ACC112 (cell line): ENCODE data around the gene FZD4.
"Not testable (repeated sequence)": the region's sequence is repeated elsewhere in the genome, so short reads cannot be mapped to it uniquely, and the experiment has no call there.

ENCODE experiments used
- H2AFZ ChIP-seq: fragments of 200-600 bp; sonication (generic); one replicate; pipeline ENCODE4 v1.6.0; 2017; ENCODE audit warnings: antibody characterized with exemption, low read length; ENCODE audit not compliant: unreplicated experiment
- H3K27ac ChIP-seq: fragments of 200-600 bp; sonication (generic); 2 replicates; pipeline ENCODE4 v1.5.1; 2014; ENCODE audit warnings: low read depth, mild to moderate bottlenecking, antibody characterized with exemption, low read length, moderate library complexity
- H3K27me3 ChIP-seq: fragments of 200-600 bp; sonication (generic); 2 replicates; pipeline ENCODE4 v1.6.1; 2014; ENCODE audit warnings: mild to moderate bottlenecking, antibody characterized with exemption, low read length, moderate library complexity, mixed read lengths; ENCODE audit not compliant: insufficient read depth
- H3K36me3 ChIP-seq: fragments of 200-600 bp; sonication (generic); 2 replicates; pipeline ENCODE4 v1.6.1; 2016; ENCODE audit warnings: mild to moderate bottlenecking, antibody characterized with exemption, low read length, moderate library complexity, mixed read lengths; ENCODE audit not compliant: insufficient read depth
- H3K4me1 ChIP-seq: fragments of 200-600 bp; sonication (generic); one replicate; pipeline ENCODE4 v1.6.1; 2016; ENCODE audit warnings: low read length, mixed read lengths; ENCODE audit not compliant: insufficient read depth, unreplicated experiment, control insufficient read depth
- H3K4me3 ChIP-seq: fragments of 200-600 bp; sonication (generic); 2 replicates; pipeline ENCODE4 v1.5.1; 2014; ENCODE audit warnings: mild to moderate bottlenecking, low read depth, low read length
- H3K79me2 ChIP-seq: fragments of 200-600 bp; sonication (generic); one replicate; pipeline ENCODE4 v1.6.0; 2016; ENCODE audit warnings: low read length; ENCODE audit not compliant: control insufficient read depth, unreplicated experiment, insufficient read depth

FZD4 gene

GRCh38 chr11:86937193-86937806 lies 17.9 kb downstream of the FZD4 start:
- H3K4me1 ChIP-seq = peaks cover 56% of the 10 kb centered on the region
- H3K27ac ChIP-seq, H3K36me3 ChIP-seq, H3K4me3 ChIP-seq, H2AFZ ChIP-seq, H3K79me2 ChIP-seq, H3K27me3 ChIP-seq: not testable (repeated sequence)

GRCh38 chr11:86934926-86935579 lies 20.1 kb downstream of the FZD4 start:
- H3K36me3 ChIP-seq = no peaks in the 10 kb centered on the region
- no peaks in the 10 kb centered on the region for H3K27me3 ChIP-seq
- H3K27ac ChIP-seq = no peak overlapping the region
- H3K79me2 ChIP-seq = no peaks in the 10 kb centered on the region
- no peak overlapping the region for H3K4me3 ChIP-seq
- H2AFZ ChIP-seq = no peak overlapping the region
- peaks cover 53% of the 10 kb centered on the region for H3K4me1 ChIP-seq

- H3K27ac ChIP-seq = no peak overlapping the region
- no peaks in the 10 kb centered on the region for H3K36me3 ChIP-seq
- no peaks in the 10 kb centered on the region for H3K27me3 ChIP-seq
- H3K4me1 ChIP-seq = peaks cover 48% of the 10 kb centered on the region
- H3K79me2 ChIP-seq = no peaks in the 10 kb centered on the region
- H2AFZ ChIP-seq = no peak overlapping the region
- H3K4me3 ChIP-seq = no peak overlapping the region
Measured at GRCh38 chr11:86934582-86934900, 20.7 kb downstream of the FZD4 start.

- Histone ChIP-seq H3K4me3 (no peak overlapping the region), H3K4me1 (peaks cover 45% of the 10 kb centered on the region), H3K36me3 (no peaks in the 10 kb centered on the region), H3K27me3 (no peaks in the 10 kb centered on the region), H2AFZ (no peak overlapping the region), H3K27ac (no peak overlapping the region), H3K79me2 (no peaks in the 10 kb centered on the region)
Measured at GRCh38 chr11:86933891-86934581, 21.2 kb downstream of the FZD4 start.

- H3K36me3 ChIP-seq = no peaks in the 10 kb centered on the region
- H2AFZ ChIP-seq = no peak overlapping the region
- no peak overlapping the region for H3K27ac ChIP-seq
- H3K79me2 ChIP-seq = no peaks in the 10 kb centered on the region
- H3K27me3 ChIP-seq = no peaks in the 10 kb centered on the region
- no peak overlapping the region for H3K4me3 ChIP-seq
- peaks cover 41% of the 10 kb centered on the region for H3K4me1 ChIP-seq
Measured at GRCh38 chr11:86932924-86933875, 22.0 kb downstream of the FZD4 start.

- H3K27me3 ChIP-seq = no peaks in the 10 kb centered on the region
- H3K27ac ChIP-seq = no peak overlapping the region
- H3K36me3 ChIP-seq = no peaks in the 10 kb centered on the region
- H3K79me2 ChIP-seq = no peaks in the 10 kb centered on the region
- no peak overlapping the region for H2AFZ ChIP-seq
- no peak overlapping the region for H3K4me3 ChIP-seq
- peaks cover 41% of the 10 kb centered on the region for H3K4me1 ChIP-seq
Measured at GRCh38 chr11:86932259-86932585, 23.0 kb downstream of the FZD4 start.

- H3K79me2 ChIP-seq = no peaks in the 10 kb centered on the region
- H3K27me3 ChIP-seq = no peaks in the 10 kb centered on the region
- H3K4me3 ChIP-seq = peak overlapping the region; percentile 13; the same call in 1 of the 2 replicates
- H3K36me3 ChIP-seq = no peaks in the 10 kb centered on the region
- no peak overlapping the region for H2AFZ ChIP-seq
- H3K27ac ChIP-seq = 0 out of 2 replicates have a peak overlapping the region, but pooled peaks have one; percentile 22
- H3K4me1 ChIP-seq = peaks cover 41% of the 10 kb centered on the region
Measured at GRCh38 chr11:86931548-86932258, 23.5 kb downstream of the FZD4 start.

GRCh38 chr11:86930957-86931547 lies 24.1 kb downstream of the FZD4 start:
- Histone ChIP-seq H3K4me1 (peaks cover 41% of the 10 kb centered on the region), H3K79me2 (no peaks in the 10 kb centered on the region), H3K27ac (0 out of 2 replicates have a peak overlapping the region, but pooled peaks have one; percentile 22), H3K36me3 (no peaks in the 10 kb centered on the region), H3K27me3 (no peaks in the 10 kb centered on the region), H3K4me3 (peak overlapping the region; percentile 13; the same call in 1 of the 2 replicates), H2AFZ (peak overlapping the region; percentile 53)

- H3K27me3 ChIP-seq = no peaks in the 10 kb centered on the region
- no peaks in the 10 kb centered on the region for H3K36me3 ChIP-seq
- H3K27ac ChIP-seq = no peak overlapping the region
- H3K79me2 ChIP-seq = no peaks in the 10 kb centered on the region
- peaks cover 25% of the 10 kb centered on the region for H3K4me1 ChIP-seq
- H2AFZ ChIP-seq = no peak overlapping the region
- no peak overlapping the region for H3K4me3 ChIP-seq
Measured at GRCh38 chr11:86926975-86927374, 28.2 kb downstream of the FZD4 start.
